Measurements from ENCODE around the gene IFITM2. TPM values are rescaled to one million over a fixed set of nuclear protein-coding genes. Genes with fewer than 3 reads are reported as not detected.
"Not testable (repeated sequence)": the region's sequence is repeated elsewhere in the genome, so short reads cannot be mapped to it uniquely, and the experiment has no call there.

The IFITM2 gene
- total RNA-seq, 4 donors from 2014 or later = 89.3 to 183 (median 126) TPM

GRCh38 chr11:304915-305843, 2.4 kb upstream of the IFITM2 start:
- H3K9me3 ChIP-seq = no peaks in the 10 kb centered on the region
- H3K27me3 ChIP-seq = peaks cover 12% of the 10 kb centered on the region
- WGBS, 2 donors (ENCODE audit: low coverage in 1 of 2) = 42 to 45% methylated on average over 13 to 16 of the region's 19 CpGs
- peak; percentile 21 for ATAC-seq
- H3K4me1 ChIP-seq = peaks cover 0 to 53% (median 20%) of the 10 kb centered on the region in 3 donors
- H3K36me3 ChIP-seq = no peaks in the 10 kb centered on the region
- no peak overlapping the region for H3K4me3 ChIP-seq
- H3K27ac ChIP-seq = peak overlapping the region in 3 of 4 donors; percentile 18 to 94 (median 87)
- TF ChIP-seq CTCF (IDR thresholded peaks at IDR 0.05) (peak in 3 of 4 experiments; percentile 74 to 86 (median 83)), POLR2A (IDR thresholded peaks at IDR 0.05) (no peak), POLR2AphosphoS5 (IDR thresholded peaks at IDR 0.05) (no peak), EP300 (IDR thresholded peaks at IDR 0.05) (no peak)

DNA sequence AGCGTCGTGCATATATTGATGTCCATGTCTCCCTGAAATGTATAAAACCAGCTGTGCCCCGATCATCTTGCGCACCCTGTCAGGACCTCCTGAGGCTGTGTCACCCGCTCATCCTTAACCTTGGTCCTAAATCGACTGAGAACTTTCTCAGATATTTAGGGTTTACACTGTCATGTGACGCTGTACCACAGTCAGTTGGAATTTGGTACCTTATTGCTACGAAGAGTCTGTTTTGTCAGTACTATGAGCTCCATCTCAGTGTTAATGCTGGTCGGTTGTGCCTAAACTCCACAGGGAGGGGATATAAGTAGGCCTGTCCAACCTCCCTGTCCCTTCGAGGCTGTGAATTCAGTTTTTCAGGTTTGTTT, 1.8 kb upstream of the IFITM2 start:
- TF ChIP-seq POLR2AphosphoS5 (IDR thresholded peaks at IDR 0.05) (no peak), POLR2A (IDR thresholded peaks at IDR 0.05) (no peak), EP300 (IDR thresholded peaks at IDR 0.05) (no peak), CTCF (IDR thresholded peaks at IDR 0.05) (no peak)
- no peak for ATAC-seq
- peaks cover 0 to 52% (median 20%) of the 10 kb centered on the region in 3 donors for H3K4me1 ChIP-seq
- no peaks in the 10 kb centered on the region for H3K36me3 ChIP-seq
- H3K27ac ChIP-seq = peak overlapping the region in 3 of 4 donors; percentile 72 to 94 (median 87)
- H3K4me3 ChIP-seq = no peak overlapping the region
- H3K27me3 ChIP-seq = peaks cover 6% of the 10 kb centered on the region
- WGBS, 2 donors (ENCODE audit: low coverage in 1 of 2) = 78 to 84% methylated on average over 5 to 10 of the region's 10 CpGs
- no peaks in the 10 kb centered on the region for H3K9me3 ChIP-seq

GRCh38 chr11:306645-307371, 808 bp upstream of the IFITM2 start:
- Histone ChIP-seq H3K27ac (peak overlapping the region; percentile 6 to 94 (median 80)), H3K27me3 (no peaks in the 10 kb centered on the region)
- ATAC-seq = no peak

DNA sequence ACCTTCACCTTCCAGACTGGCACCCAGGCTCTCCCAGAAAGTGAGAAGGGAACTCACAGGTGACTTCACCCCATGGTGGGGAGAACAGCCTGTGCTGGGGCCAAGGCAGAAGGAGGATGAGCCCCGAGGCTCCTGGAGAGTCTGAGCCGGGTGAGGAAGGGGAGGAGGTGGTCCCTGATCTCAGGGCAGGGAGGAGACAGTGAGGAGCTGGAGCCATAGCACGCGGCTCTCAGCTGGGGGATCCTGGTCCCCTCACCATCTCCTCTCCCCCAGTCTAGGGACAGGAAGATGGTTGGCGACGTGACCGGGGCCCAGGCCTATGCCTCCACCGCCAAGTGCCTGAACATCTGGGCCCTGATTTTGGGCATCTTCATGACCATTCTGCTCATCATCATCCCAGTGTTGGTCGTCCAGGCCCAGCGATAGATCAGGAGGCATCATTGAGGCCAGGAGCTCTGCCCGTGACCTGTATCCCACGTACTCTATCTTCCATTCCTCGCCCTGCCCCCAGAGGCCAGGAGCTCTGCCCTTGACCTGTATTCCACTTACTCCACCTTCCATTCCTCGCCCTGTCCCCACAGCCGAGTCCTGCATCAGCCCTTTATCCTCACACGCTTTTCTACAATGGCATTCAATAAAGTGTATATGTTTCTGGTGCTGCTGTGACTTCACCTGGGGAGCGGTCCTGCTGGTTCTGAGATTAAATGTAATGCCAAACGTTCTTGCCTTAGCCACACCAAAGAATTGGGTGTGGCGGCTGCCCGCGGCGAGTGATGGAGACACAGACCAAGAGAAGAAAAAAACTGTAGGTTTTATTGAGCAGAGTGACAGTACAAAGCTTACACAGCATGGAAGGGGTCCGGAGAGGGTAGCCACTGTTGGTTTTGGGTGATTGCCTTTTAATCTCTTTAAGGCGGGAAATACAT, 1.4 kb downstream of the IFITM2 start:
- H3K27me3 ChIP-seq, H3K9me3 ChIP-seq, H3K36me3 ChIP-seq, ATAC-seq: not testable (repeated sequence)
- peak overlapping the region; percentile 16 to 58 for H3K4me3 ChIP-seq
- 52 to 69% methylated on average over 10 to 15 of the region's 24 CpGs for WGBS, 2 donors (ENCODE audit: low coverage in 1 of 2)
- H3K27ac ChIP-seq = peak overlapping the region; percentile 0 to 94 (median 84)
- H3K4me1 ChIP-seq = peaks cover 0 to 73% (median 24%) of the 10 kb centered on the region in 3 donors

More at GRCh38 chr11:306645-307371, 808 bp upstream of the IFITM2 start:
- 86% methylated on average over 4 of the region's 17 CpGs; no CpG with 5 or more reads in 1 of the 2 donors for WGBS, 2 donors (ENCODE audit: low coverage in 1 of 2)
- H3K4me1 ChIP-seq = peaks cover 0 to 54% (median 20%) of the 10 kb centered on the region in 3 donors
- no peaks in the 10 kb centered on the region for H3K9me3 ChIP-seq
- TF ChIP-seq POLR2A (IDR thresholded peaks at IDR 0.05) (no peak), EP300 (IDR thresholded peaks at IDR 0.05) (no peak), POLR2AphosphoS5 (IDR thresholded peaks at IDR 0.05) (no peak), CTCF (IDR thresholded peaks at IDR 0.05) (no peak)
- no peak overlapping the region for H3K4me3 ChIP-seq
- H3K36me3 ChIP-seq = no peaks in the 10 kb centered on the region

All from gastroesophageal sphincter (tissue), 4 donors.